ENCODE results near the gene RPL26. TPM values are rescaled to one million over a fixed set of nuclear protein-coding genes. Genes with fewer than 3 reads are reported as not detected.

The RPL26 gene
- total and polyA plus RNA-seq, 7 experiments from 2014 or later, result 1,965 to 3,298 (median 2,350) TPM

- intact Hi-C loops (cut with micrococcal nuclease), result no loop called here
- Mint-ChIP-seq H3K4me3 (no peak overlapping the region), H3K36me3 (no peaks in the 10 kb centered on the region), H3K9me3 (peaks cover 0 to 4% (median 0%) of the 10 kb centered on the region in 11 donors), H3K27me3 (peaks cover 6 to 21% (median 16%) of the 10 kb centered on the region in 5 donors), H3K27ac (no peak overlapping the region), H3K4me1 (peaks cover 0 to 9% (median 2%) of the 10 kb centered on the region in 7 donors)
- POLR2A ChIA-PET, result interaction anchor here (0.7 kb wide), 1 partner anchor 16 kb away, joined by 3 read pairs; no protein-coding TSS in a partner anchor
- Histone ChIP-seq H3K9me3 (ENCODE audit: control insufficient read depth in 2 of 3, low read length in 3 of 3) (no peaks in the 10 kb centered on the region), H3K4me1 (ENCODE audit: control insufficient read depth in 2 of 2, insufficient read depth in 2 of 2, low read length in 2 of 2) (peaks cover 0 to under 1% of the 10 kb centered on the region in 2 donors), H3K27me3 (ENCODE audit: control insufficient read depth in 2 of 2, insufficient read depth in 2 of 2, low read length in 2 of 2) (peaks cover 0 to 8% of the 10 kb centered on the region in 2 donors), H3K27ac (ENCODE audit: low read depth, low read length) (no peak overlapping the region), H3K4me3 (ENCODE audit: low read length) (no peak overlapping the region), H3K36me3 (ENCODE audit: control insufficient read depth in 2 of 3, insufficient read depth in 3 of 3, low read length in 3 of 3) (no peaks in the 10 kb centered on the region)
- CTCF ChIA-PET, result interaction anchor here (1.1 to 1.3 kb wide), 2 partner anchors 31 to 45 kb away, joined by 3 read pairs; partner anchors contain the start of gene KRABD2
- ATAC-seq (no peak), DNase-seq (no peak)
Measured at GRCh38 chr17:8332128-8332527, 50.9 kb downstream of the RPL26 start.

Other genes with a start within 250 kb of the RPL26 start
- gene PER1, start 230.8 kb downstream of the RPL26 start, total RNA-seq, result 1,000 to 10,000 TPM in 2 of 5 experiments, 10 to 100 TPM in 3; 40.1 to 1,786 (median 95.0) TPM
- gene PER1, start 230.8 kb downstream of the RPL26 start, polyA plus RNA-seq, result 10 to 100 TPM in 1 of 2 donors, 1 to 10 TPM in 1; 7.9 to 12.1 TPM
- gene VAMP2, start 220.2 kb downstream of the RPL26 start, total RNA-seq, result 100 to 1,000 TPM in 4 of 5 experiments, 10 to 100 TPM in 1; 87.1 to 256 (median 210) TPM
- 10 to 100 TPM; 75.0 to 75.1 TPM for gene VAMP2, start 220.2 kb downstream of the RPL26 start, polyA plus RNA-seq
- gene TMEM107, start 206.8 kb downstream of the RPL26 start, total RNA-seq, result 10 to 100 TPM; 23.1 to 49.7 (median 26.5) TPM
- gene TMEM107, start 206.8 kb downstream of the RPL26 start, polyA plus RNA-seq, result 10 to 100 TPM; 40.4 to 45.9 TPM
- gene BORCS6, start 193.0 kb downstream of the RPL26 start, total RNA-seq, result 10 to 100 TPM in 3 of 5 experiments, 1 to 10 TPM in 2; 5.4 to 16.1 (median 13.4) TPM
- gene BORCS6, start 193.0 kb downstream of the RPL26 start, polyA plus RNA-seq, result 10 to 100 TPM; 16.7 to 23.7 TPM
- gene AURKB, start 172.6 kb downstream of the RPL26 start, total RNA-seq, result 10 to 100 TPM in 1 of 5 experiments, 1 to 10 TPM in 4; 1.1 to 97.7 (median 1.3) TPM
- gene AURKB, start 172.6 kb downstream of the RPL26 start, polyA plus RNA-seq, result not detected
- gene CTC1, start 135.1 kb downstream of the RPL26 start, total RNA-seq, result 100 to 1,000 TPM; 124 to 366 (median 305) TPM
- gene CTC1, start 135.1 kb downstream of the RPL26 start, polyA plus RNA-seq, result 10 to 100 TPM; 25.1 to 32.7 TPM
- gene PFAS, start 133.9 kb downstream of the RPL26 start, total RNA-seq, result 10 to 100 TPM; 31.6 to 68.9 (median 31.9) TPM
- 10 to 100 TPM; 15.2 to 17.4 TPM for gene PFAS, start 133.9 kb downstream of the RPL26 start, polyA plus RNA-seq
- 10 to 100 TPM; 26.0 to 46.1 (median 38.9) TPM for gene RANGRF, start 94.5 kb downstream of the RPL26 start, total RNA-seq
- 10 to 100 TPM; 77.5 to 85.8 TPM for gene RANGRF, start 94.5 kb downstream of the RPL26 start, polyA plus RNA-seq
- 10 to 100 TPM in 1 of 5 experiments, 1 to 10 TPM in 4; 4.3 to 10.0 (median 7.0) TPM for gene SLC25A35, start 87.8 kb downstream of the RPL26 start, total RNA-seq
- gene SLC25A35, start 87.8 kb downstream of the RPL26 start, polyA plus RNA-seq, result 1 to 10 TPM in 1 of 2 donors, under 1 TPM in 1; 0.58 to 4.9 TPM
- gene ARHGEF15, start 73.0 kb downstream of the RPL26 start, total RNA-seq, result not detected
- not detected for gene ARHGEF15, start 73.0 kb downstream of the RPL26 start, polyA plus RNA-seq
- not detected for gene ODF4, start 43.4 kb downstream of the RPL26 start, total RNA-seq
- not detected for gene ODF4, start 43.4 kb downstream of the RPL26 start, polyA plus RNA-seq
- 1 to 10 TPM in 1 of 5 experiments, under 1 TPM in 3, not detected in 1; 0.13 to 1.7 (median 0.52) TPM for gene RNF222, start 14.6 kb upstream of the RPL26 start, total RNA-seq
- gene RNF222, start 14.6 kb upstream of the RPL26 start, polyA plus RNA-seq, result under 1 TPM; 0.16 to 0.35 TPM
- 100 to 1,000 TPM in 4 of 5 experiments, 10 to 100 TPM in 1; 72.6 to 274 (median 116) TPM for gene NDEL1, start 52.7 kb upstream of the RPL26 start, total RNA-seq
- gene NDEL1, start 52.7 kb upstream of the RPL26 start, polyA plus RNA-seq, result 10 to 100 TPM; 53.7 to 73.2 TPM
- gene MYH10, start 247.5 kb upstream of the RPL26 start, total RNA-seq, result 1 to 10 TPM in 4 of 5 experiments, under 1 TPM in 1; 0.85 to 10.0 (median 2.0) TPM
- 1 to 10 TPM; 1.5 to 2.3 TPM for gene MYH10, start 247.5 kb upstream of the RPL26 start, polyA plus RNA-seq